HL-60 (cell line): ENCODE measurements around the gene LRCOL1.

Source experiments
- DNase-seq, 2 experiments: peaks; one replicate each; pipeline ENCODE4 v3.0.0-alpha.2; 2010 to 2020; ENCODE audit warnings: low read depth in 1 of 2, low spot score in 1 of 2
- H3K27ac ChIP-seq: fragments of 250-450 bp; sonication (Bioruptor Pico); replicated peaks from 2 replicates; pipeline ENCODE4 v1.5.1; 2020; ENCODE audit warnings: mild to moderate bottlenecking, moderate library complexity
- H3K27me3 ChIP-seq: fragments of 250-450 bp; sonication (Bioruptor Pico); 2 replicates; pipeline ENCODE4 v1.5.1; 2021; ENCODE audit warnings: mild to moderate bottlenecking, moderate library complexity; ENCODE audit not compliant: insufficient read depth, poor library complexity, severe bottlenecking
- H3K4me3 ChIP-seq: replicated peaks from 2 replicates; pipeline ENCODE4 v1.5.1; 2011; ENCODE audit warnings: mild to moderate bottlenecking, control low read depth, low read length; ENCODE audit not compliant: insufficient read depth
- GABPA ChIP-seq: IDR thresholded peaks from 2 replicates; pipeline ENCODE4 v1.6.1; 2012; ENCODE audit warnings: low read depth
- POLR2AphosphoS5 ChIP-seq: IDR thresholded peaks from 2 replicates; pipeline ENCODE4 v1.6.1; 2012; ENCODE audit warnings: low read depth
- SPI1 ChIP-seq: IDR thresholded peaks from 2 replicates; pipeline ENCODE4 v1.6.1; 2012; ENCODE audit warnings: low read depth, mild to moderate bottlenecking, borderline replicate concordance
- TF ChIP-seq, protein P1 (sequence below): IDR thresholded peaks from 2 replicates; pipeline ENCODE4 v1.6.1; 2012; ENCODE audit warnings: low read depth; ENCODE audit not compliant: insufficient replicate concordance
- TF ChIP-seq, protein P2 (sequence below): IDR thresholded peaks from one replicate; pipeline ENCODE4 v1.5.1; 2011; ENCODE audit warnings: low read length, control low read depth, inconsistent platforms; ENCODE audit not compliant: insufficient read depth

Gene LRCOL1

DNA sequence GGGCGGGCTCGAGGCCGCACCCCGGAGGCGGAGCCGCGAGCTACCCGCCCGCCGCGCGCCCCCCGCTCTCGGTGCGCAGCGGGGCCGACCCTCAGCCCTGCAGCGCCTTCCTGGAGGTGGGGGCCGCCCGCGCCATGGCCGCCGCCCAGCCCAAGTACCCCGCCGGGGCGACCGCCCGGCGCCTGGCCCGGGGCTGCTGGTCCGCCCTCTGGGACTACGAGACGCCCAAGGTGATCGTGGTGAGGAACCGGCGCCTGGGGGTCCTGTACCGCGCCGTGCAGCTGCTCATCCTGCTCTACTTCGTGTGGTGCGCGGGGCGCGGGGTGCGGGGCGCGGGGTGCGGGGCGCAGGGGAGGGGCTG is 8.3 kb upstream of the LRCOL1 start, which contains the start of gene P2RX2:
Gene P2RX2 (plus strand): TSS at position 94 of the 361 bp plus-strand sequence. CDS start 41 bp downstream, at position 135.
- peaks cover 28% of the 10 kb centered on the region for H3K27me3 ChIP-seq
- no peak for DNase-seq
- no peak within 1 kb of the TSS for H3K4me3 ChIP-seq
- H3K27ac ChIP-seq: no peak within 1 kb of the TSS
- TF ChIP-seq GABPA: no peak
- no peak for TF ChIP-seq SPI1
- TF ChIP-seq POLR2AphosphoS5: no peak
- TF ChIP-seq, protein P1, sequence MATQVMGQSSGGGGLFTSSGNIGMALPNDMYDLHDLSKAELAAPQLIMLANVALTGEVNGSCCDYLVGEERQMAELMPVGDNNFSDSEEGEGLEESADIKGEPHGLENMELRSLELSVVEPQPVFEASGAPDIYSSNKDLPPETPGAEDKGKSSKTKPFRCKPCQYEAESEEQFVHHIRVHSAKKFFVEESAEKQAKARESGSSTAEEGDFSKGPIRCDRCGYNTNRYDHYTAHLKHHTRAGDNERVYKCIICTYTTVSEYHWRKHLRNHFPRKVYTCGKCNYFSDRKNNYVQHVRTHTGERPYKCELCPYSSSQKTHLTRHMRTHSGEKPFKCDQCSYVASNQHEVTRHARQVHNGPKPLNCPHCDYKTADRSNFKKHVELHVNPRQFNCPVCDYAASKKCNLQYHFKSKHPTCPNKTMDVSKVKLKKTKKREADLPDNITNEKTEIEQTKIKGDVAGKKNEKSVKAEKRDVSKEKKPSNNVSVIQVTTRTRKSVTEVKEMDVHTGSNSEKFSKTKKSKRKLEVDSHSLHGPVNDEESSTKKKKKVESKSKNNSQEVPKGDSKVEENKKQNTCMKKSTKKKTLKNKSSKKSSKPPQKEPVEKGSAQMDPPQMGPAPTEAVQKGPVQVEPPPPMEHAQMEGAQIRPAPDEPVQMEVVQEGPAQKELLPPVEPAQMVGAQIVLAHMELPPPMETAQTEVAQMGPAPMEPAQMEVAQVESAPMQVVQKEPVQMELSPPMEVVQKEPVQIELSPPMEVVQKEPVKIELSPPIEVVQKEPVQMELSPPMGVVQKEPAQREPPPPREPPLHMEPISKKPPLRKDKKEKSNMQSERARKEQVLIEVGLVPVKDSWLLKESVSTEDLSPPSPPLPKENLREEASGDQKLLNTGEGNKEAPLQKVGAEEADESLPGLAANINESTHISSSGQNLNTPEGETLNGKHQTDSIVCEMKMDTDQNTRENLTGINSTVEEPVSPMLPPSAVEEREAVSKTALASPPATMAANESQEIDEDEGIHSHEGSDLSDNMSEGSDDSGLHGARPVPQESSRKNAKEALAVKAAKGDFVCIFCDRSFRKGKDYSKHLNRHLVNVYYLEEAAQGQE: no peak
- TF ChIP-seq, protein P2, sequence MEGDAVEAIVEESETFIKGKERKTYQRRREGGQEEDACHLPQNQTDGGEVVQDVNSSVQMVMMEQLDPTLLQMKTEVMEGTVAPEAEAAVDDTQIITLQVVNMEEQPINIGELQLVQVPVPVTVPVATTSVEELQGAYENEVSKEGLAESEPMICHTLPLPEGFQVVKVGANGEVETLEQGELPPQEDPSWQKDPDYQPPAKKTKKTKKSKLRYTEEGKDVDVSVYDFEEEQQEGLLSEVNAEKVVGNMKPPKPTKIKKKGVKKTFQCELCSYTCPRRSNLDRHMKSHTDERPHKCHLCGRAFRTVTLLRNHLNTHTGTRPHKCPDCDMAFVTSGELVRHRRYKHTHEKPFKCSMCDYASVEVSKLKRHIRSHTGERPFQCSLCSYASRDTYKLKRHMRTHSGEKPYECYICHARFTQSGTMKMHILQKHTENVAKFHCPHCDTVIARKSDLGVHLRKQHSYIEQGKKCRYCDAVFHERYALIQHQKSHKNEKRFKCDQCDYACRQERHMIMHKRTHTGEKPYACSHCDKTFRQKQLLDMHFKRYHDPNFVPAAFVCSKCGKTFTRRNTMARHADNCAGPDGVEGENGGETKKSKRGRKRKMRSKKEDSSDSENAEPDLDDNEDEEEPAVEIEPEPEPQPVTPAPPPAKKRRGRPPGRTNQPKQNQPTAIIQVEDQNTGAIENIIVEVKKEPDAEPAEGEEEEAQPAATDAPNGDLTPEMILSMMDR: no peak

DNA sequence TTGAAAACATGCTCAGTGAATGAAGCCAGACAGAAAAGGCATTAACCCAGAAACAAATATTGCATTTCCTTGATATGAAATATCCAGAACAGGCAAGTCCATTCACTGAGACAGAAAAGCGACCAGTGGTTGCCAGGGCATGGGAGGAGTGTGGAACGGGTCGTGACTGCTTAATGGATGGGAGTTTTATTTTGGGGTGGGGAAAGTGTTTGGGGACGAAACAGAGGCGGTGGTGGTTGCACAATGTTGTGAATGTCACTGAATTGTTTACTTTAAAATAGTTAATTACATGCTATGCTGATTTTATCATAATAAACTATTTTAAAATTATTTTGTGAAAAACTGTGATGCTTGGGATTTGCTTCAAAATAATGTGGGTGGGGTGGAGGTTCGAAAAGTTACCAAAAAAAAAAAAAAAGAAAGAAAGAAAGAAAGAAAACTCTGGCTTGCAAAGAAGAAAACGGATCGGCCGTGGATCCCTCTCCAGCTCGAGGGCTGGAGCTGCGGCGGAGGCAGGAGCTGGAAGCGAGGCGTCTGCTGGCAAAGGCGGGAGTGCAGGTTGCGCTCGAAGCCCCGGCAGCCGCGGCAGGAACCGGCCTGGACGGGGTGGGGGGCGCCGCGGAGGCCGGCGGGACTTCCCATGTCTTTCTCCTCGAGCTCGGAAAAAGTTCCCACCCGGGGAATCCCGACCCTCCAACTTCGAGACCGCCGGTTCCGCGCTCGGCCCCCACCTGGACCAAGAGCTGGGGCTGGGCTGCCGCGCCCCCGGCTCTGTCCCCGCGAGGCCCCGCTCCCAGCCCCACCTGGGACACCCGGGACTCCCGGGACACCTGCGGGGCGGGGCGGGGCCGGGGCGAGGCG is 7.7 kb upstream of the LRCOL1 start:
- Histone ChIP-seq H3K4me3 (no peak overlapping the region), H3K27me3 (peaks cover 28% of the 10 kb centered on the region)
- TF ChIP-seq SPI1: no peak
- TF ChIP-seq, protein P1: no peak
- TF ChIP-seq GABPA: no peak
- TF ChIP-seq, protein P2: no peak
- no peak for TF ChIP-seq POLR2AphosphoS5

DNA sequence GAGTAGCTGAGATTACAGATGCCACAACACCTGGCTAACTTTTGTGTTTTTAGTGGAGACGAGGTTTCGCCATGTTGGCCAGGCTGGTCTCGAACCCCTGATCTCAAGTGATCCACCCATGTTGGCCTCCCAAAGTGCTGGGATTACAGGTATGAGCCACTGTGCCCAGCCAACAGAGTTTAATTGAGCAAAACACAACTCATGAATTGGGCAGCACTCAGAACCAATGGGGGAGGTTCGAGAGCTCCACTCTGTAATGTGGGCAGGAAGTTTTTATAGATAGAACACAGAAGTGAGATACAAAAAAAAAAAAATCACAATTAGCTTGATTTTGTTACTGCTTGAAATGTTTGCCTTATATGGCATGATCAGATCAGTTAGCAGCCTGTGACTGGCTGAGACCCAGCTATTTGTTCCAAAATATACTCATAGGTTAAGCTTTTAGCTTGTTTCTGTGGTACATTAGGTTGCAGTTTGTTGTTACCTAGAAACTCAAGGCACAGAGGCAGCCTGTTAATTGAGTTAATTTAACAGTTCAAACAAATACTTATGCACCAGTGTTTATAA is 6.8 kb upstream of the LRCOL1 start:
- Histone ChIP-seq H3K4me3 (no peak overlapping the region), H3K27ac (no peak overlapping the region), H3K27me3 (peaks cover 28% of the 10 kb centered on the region)
- no peak for DNase-seq
- TF ChIP-seq, protein P2: no peak
- TF ChIP-seq GABPA (no peak), POLR2AphosphoS5 (no peak), SPI1 (no peak)
- TF ChIP-seq, protein P1: no peak

More for the DNA sequence above, 7.7 kb upstream of the LRCOL1 start:
- no peak overlapping the region for H3K27ac ChIP-seq
- no peak for DNase-seq
